HG02885 (cell line): ENCODE measurements around the gene CAMTA1.
"Not testable (repeated sequence)": the region's sequence is repeated elsewhere in the genome, so short reads cannot be mapped to it uniquely, and the experiment has no call there.

Experiments
- ATAC-seq: cut with Tn5 transposase; IDR thresholded peaks from one replicate; pipeline ENCODE4 v1.9.1; 2021; ENCODE audit warnings: mild to moderate bottlenecking; ENCODE audit not compliant: unreplicated experiment, poor library complexity

Gene CAMTA1

GRCh38 chr1:6785318-6785727 lies at the start of gene CAMTA1:
Gene CAMTA1, plus strand, starts transcription at chr1:6785454. Its CDS starts 77 bp downstream, at chr1:6785531.
- peak; percentile 77 for ATAC-seq

DNA sequence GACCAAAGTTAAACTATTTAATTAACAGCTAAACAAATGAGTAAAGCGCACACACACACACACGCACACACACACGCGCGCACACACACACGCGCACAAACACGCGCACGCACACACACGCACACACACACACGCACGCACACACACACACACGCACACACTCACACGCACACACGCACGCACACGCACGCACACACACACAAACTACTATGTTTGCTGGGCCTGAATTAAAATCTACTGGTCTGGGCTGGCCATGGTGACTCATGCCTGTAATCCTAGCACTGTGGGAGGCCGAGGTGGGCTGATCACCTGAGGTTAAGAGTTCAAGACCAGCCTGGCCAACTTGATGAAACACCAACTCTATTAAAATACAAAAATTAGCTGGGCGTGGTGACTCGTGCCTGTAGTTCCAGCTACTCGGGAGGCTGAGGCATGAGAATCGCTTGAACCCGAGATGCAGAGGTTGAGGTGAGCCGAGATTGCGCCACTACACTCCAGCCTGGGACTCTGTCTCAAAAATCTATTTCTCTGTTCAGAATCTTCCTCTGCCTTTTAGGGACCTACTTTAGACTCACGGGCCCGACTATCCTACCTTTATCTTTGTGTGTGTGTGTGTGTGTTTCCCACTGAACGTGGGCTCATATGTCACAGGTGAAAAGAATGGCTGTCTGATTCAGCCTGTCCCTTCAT lies 46.1 kb upstream of the CAMTA1 start:
- ATAC-seq = no peak

DNA sequence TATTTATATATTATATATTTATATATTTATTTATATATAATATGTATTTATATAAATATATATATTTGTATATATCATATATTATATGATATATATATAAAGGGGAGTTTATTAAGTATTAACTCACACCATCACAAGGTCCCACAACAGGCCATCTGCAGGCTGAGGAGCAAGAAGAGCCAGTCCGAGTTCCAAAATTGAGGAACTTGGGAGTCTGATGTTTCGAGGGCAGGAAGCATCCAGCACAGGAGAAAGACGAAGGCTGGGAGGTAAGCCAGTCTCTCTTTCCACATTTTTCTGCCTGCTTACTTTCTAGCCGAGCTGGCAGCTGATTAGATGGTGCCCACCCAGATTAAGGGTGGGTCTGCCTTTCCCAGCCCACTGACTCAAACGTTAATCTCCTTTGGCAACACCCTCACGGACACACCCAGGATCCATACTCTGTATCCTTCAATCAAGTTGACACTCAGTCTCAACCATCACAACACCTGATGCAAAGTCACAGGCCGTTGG lies 42.5 kb upstream of the CAMTA1 start:
- not testable (repeated sequence) for ATAC-seq

DNA sequence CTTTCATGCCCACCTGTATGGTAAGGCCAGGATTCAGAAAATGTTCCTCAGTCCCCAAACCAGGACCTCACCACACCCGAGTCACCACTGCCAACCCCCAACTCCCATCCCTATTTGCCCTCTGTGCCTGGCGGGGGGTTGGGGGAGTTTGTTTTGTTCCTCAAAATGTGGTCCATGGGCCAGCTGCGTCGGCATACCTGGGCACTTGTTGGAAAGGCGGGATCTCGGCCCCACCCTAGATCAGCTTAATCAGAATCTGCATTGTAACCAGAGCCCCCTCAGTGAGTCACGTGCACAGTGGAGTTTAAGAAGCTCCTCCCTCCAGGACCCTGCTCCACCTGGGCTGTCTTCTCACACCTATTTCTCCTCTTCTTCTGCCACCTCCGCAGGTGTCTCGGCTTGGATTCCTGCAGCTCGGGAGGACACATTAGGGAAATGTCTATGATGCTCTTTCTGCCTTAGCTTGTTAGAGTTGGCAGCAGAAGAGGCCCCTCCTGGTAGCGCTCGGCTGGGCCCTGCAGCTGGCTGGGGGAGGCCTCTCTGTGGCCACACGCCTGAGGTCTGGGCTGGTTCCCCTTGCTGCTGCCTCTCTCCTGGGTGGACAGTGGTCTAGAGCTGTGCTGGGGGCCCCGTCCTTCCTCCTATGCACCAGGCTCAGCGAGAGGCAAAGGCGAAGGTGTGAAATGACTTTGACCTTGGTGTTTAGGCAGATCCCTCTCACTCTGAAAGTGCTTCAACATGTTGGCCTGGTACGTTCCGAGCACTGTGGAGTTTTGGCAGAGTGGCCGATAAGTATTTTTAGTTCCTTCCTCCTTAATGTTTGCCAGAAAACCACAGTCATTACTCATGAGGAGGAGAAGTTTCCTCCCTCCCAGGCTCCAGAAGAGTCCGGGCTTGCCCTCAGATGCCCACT lies 41.8 kb upstream of the CAMTA1 start:
- ATAC-seq = no peak

DNA sequence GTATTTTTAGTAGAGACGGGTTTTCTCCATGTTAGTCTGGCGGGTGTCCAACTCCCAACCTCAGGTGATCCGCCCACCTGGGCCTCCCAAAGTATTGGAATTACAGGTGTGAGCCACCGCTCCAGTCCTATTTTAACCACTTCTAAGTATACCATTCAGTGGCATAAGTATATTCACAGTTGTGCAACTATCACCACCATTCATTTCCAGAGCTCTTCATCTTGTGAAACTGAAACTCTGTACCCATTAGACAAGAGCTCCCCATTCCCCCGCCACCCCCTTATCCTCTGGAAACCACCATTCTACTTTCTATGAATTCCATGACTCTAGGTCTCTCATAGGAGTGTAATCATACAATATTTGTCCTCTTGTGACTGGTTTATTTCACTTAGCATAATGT lies 40.2 kb upstream of the CAMTA1 start:
- no peak for ATAC-seq

DNA sequence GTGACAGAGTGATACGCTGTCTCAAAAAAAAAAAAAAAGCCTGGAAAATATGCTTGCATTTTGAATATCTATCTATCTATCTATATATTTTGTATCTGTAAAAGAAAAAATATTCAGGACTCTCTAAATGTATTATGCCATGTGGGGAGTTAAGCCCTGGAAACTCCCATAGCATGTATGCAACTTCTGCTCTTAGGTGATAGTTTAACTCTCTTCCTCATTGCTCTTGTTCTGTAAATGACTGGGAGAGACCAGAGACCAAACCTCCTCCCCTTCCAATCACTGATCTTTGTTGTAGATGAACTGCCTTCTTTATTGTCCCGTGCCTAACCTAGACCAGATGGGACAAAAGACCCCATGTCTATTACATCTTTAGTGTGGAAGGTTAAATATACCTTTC lies 37.6 kb upstream of the CAMTA1 start:
- ATAC-seq = no peak

- ATAC-seq = no peak
Measured at GRCh38 chr1:6750490-6750889, 34.8 kb upstream of the CAMTA1 start.

GRCh38 chr1:6753320-6754140 lies 31.7 kb upstream of the CAMTA1 start:
- ATAC-seq = no peak

GRCh38 chr1:6756457-6756856 lies 28.8 kb upstream of the CAMTA1 start:
- ATAC-seq = no peak

DNA sequence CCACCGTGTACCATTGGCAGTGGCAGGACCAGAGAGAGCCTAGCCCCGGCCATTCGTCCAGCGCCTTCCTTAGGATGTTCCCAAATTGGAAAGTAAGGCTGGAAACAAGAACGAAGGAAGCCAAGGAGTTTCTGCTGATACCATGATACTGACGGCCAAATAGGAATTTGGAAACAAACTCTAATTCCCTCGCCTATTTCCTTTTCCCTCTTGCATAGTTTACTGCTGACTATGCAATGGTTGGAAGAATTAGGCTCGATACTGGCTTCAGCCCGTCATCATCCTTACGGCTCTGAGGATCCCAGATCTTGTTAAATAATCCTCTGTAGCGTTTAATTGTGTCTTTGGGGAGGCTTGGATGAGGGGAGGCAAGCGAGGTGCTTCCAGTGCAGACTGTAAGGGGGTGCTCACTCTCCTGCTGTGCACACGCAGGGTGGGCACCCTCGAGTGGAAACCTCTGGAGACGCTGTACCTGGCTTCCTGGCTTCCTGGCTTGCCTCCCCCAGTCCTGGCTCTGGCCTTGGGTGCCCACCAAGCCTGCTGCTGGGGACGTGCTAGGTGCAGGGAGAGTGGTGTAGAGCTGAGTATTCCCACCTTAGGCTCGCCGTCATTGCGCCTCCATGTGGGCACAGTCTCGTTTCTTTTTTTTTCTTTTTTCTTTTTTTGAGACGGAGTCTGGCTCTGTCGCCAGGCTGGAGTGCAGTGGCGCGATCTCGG lies 27.4 kb upstream of the CAMTA1 start:
- no peak for ATAC-seq

DNA sequence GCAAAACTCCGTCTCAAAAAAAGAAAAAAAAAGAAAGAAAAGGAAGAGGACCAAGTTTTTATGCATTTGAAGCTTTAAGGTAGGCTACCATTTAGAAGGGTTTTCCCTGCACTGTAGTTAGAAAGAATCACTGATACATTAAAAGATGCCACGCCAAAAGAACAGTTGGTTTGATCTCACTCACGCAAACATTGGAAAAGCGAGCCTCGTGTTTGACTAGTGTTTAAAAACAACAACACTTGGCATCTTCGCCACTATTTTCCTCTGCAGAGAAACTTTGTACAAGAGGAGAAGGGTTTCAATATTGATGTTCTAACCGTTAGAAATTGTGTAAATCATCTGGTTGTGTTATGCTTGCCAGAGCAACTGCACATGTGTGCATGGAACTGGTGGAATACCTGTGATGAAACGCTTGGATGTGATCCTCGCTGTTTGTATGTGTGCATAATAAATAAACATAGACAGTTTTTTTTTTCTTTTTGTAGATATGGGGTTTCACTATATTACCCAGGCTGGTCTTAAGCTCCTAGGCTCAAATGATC lies 24.0 kb upstream of the CAMTA1 start:
- no peak for ATAC-seq

GRCh38 chr1:6762060-6762459 lies 23.2 kb upstream of the CAMTA1 start:
- ATAC-seq = no peak

- no peak for ATAC-seq
Measured at GRCh38 chr1:6770751-6771440, 14.4 kb upstream of the CAMTA1 start.

- no peak for ATAC-seq
Measured at GRCh38 chr1:6771441-6771769, 13.8 kb upstream of the CAMTA1 start.

- ATAC-seq = no peak
Measured at GRCh38 chr1:6774381-6774780, 10.9 kb upstream of the CAMTA1 start.

DNA sequence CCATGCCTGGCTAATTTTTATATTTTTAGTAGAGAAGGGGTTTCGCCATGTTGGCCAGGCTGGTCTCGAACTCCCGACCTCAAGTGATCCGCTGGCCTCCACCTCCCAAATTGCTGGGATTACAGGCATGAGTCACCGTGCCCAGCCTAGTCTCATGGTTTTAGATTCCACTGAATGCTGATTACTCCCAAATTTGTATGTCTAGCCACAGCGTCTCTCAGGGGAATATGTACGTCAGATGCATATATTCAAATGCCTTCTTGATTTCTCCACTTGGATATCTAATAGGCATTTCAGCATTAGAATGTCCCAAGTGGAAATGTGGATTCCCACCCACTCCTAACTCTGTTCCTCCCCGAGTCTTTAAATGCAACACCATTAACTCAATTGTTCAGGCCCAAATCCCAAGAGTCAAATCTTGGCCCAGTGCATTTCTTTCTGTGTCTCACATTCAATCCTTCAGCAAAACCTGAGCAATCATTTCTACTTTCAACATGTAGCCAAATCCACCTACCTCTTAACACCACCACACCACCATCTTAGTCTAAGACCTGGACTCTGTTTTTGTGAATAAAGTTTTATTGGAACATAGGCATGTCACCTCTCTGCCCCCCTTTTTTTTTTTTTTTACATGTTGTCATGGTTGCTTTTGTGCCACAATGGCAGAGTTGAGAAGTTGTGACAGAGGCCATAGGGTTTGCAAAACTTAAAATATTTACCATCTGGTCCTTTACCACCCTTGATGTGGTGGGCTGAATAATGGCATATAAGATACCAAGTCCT lies 9.8 kb upstream of the CAMTA1 start:
- no peak for ATAC-seq

DNA sequence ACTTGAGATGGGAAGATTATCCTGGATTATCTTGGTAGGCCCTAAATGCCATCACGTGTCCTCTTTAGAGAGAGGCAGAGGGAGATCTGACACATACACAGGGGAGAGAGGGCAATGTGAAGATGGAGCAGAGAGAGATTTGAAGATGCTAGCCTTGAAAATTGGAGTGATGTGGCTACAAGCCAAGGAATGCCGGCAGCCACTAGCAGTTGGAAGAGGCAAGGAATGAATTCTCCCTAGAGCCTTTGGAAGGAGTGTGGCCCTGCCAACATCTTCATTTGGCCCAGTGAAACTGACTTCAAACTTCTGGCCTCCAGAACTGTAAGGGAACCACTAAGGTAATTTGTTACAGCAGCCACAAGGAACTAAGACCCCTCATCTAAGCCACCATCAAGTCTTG lies 8.9 kb upstream of the CAMTA1 start:
- no peak for ATAC-seq

GRCh38 chr1:6776895-6777294 lies 8.4 kb upstream of the CAMTA1 start:
- no peak for ATAC-seq
